HEK293T (cell line): ENCODE results near the gene SLC35F3.
"Not testable (repeated sequence)": the region's sequence is repeated elsewhere in the genome, so short reads cannot be mapped to it uniquely, and the experiment has no call there.

Experiments used
- CTCF ChIA-PET: fragments of 350-600 bp; formaldehyde crosslinking; extraction: SDS; loops from one replicate; lab custom pipeline; 2021; ENCODE audit warnings: antibody characterized with exemption, inconsistent platforms; lab: Yijun Ruan, JAX
- POLR2A ChIA-PET: fragments of 350-600 bp; formaldehyde crosslinking; extraction: SDS; loops from one replicate; lab custom pipeline; 2020; ENCODE audit warnings: antibody characterized with exemption, inconsistent platforms; lab: Yijun Ruan, JAX
- DNase-seq: peaks from one replicate; pipeline ENCODE4 v3.0.0; 2012; ENCODE audit warnings: mixed read lengths; ENCODE audit errors: extremely low spot score
- ARNT ChIP-seq: fragments of 450-650 bp; IDR thresholded peaks from 2 replicates; pipeline ENCODE4 v1.6.1; 2017; ENCODE audit warnings: mild to moderate bottlenecking
- BHLHE40 ChIP-seq: fragments of 450-650 bp; IDR thresholded peaks from 2 replicates; pipeline ENCODE4 v1.6.1; 2016; ENCODE audit warnings: mild to moderate bottlenecking, moderate library complexity, borderline replicate concordance
- CTBP1 ChIP-seq: fragments of 450-650 bp; IDR thresholded peaks from 2 replicates; pipeline ENCODE4 v1.6.1; 2016; ENCODE audit warnings: borderline replicate concordance
- ELF4 ChIP-seq: fragments of 450-650 bp; IDR thresholded peaks from 2 replicates; pipeline ENCODE4 v1.6.1; 2017; ENCODE audit warnings: antibody characterized with exemption
- FOXA1 ChIP-seq: fragments of 450-650 bp; IDR thresholded peaks from 2 replicates; pipeline ENCODE4 v1.6.1; 2016; ENCODE audit warnings: mild to moderate bottlenecking
- FOXK2 ChIP-seq: fragments of 450-650 bp; IDR thresholded peaks from 2 replicates; pipeline ENCODE4 v1.6.1; 2016; ENCODE audit warnings: mild to moderate bottlenecking
- FOXM1 ChIP-seq: fragments of 450-650 bp; IDR thresholded peaks from 2 replicates; pipeline ENCODE4 v1.6.1; 2017; ENCODE audit warnings: mild to moderate bottlenecking, borderline replicate concordance
- HDGF ChIP-seq: fragments of 450-650 bp; IDR thresholded peaks from 2 replicates; pipeline ENCODE4 v1.6.1; 2017; ENCODE audit warnings: antibody characterized with exemption, borderline replicate concordance
- L3MBTL2 ChIP-seq: fragments of 450-650 bp; conservative IDR thresholded peaks from 2 replicates; pipeline ENCODE4 v1.6.1; 2016; ENCODE audit warnings: mild to moderate bottlenecking
- LEF1 ChIP-seq: fragments of 450-650 bp; IDR thresholded peaks from 2 replicates; pipeline ENCODE4 v1.6.1; 2017; ENCODE audit warnings: mild to moderate bottlenecking, borderline replicate concordance
- NFRKB ChIP-seq: fragments of 450-650 bp; IDR thresholded peaks from 2 replicates; pipeline ENCODE4 v1.6.1; 2016; ENCODE audit warnings: mild to moderate bottlenecking, moderate library complexity
- PKNOX1 ChIP-seq: fragments of 450-650 bp; IDR thresholded peaks from 2 replicates; pipeline ENCODE4 v1.6.1; 2016
- SP1 ChIP-seq: fragments of 450-650 bp; IDR thresholded peaks from 2 replicates; pipeline ENCODE4 v1.6.1; 2017
- SUZ12 ChIP-seq: fragments of 450-650 bp; IDR thresholded peaks from 2 replicates; pipeline ENCODE4 v1.6.1; 2016; ENCODE audit warnings: mild to moderate bottlenecking
- TARDBP ChIP-seq: fragments of 450-650 bp; IDR thresholded peaks from 2 replicates; pipeline ENCODE4 v1.6.1; 2016
- ZNF384 ChIP-seq: fragments of 450-650 bp; IDR thresholded peaks from 2 replicates; pipeline ENCODE4 v1.6.1; 2016

The SLC35F3 gene

GRCh38 chr1:234144901-234145300 lies 240.4 kb downstream of the SLC35F3 start:
- DNase-seq, result no peak
- TF ChIP-seq ZNF384 (no peak), SUZ12 (no peak), CTBP1 (no peak)
- ChIA-PET POLR2A (no interaction called here), CTCF (no interaction called here)

GRCh38 chr1:234148350-234148749 lies 243.9 kb downstream of the SLC35F3 start:
- ChIA-PET POLR2A (no interaction called here), CTCF (no interaction called here)
- no peak for DNase-seq
- no peak for TF ChIP-seq HDGF
- TF ChIP-seq LEF1, result no peak
- no peak for TF ChIP-seq TARDBP
- no peak for TF ChIP-seq CTBP1
- TF ChIP-seq L3MBTL2, result no peak
- TF ChIP-seq FOXM1, result no peak
- no peak for TF ChIP-seq ELF4
- no peak for TF ChIP-seq FOXA1
- TF ChIP-seq PKNOX1, result no peak

- POLR2A ChIA-PET, result no interaction called here
- TF ChIP-seq ZNF384 (no peak), BHLHE40 (no peak), HDGF (no peak), LEF1 (no peak), NFRKB (no peak), CTBP1 (no peak), TARDBP (no peak), FOXA1 (no peak), ARNT (no peak), SUZ12 (no peak), FOXM1 (no peak), PKNOX1 (no peak), L3MBTL2 (no peak), SP1 (no peak), ELF4 (no peak), FOXK2 (no peak)
- DNase-seq, result no peak
- CTCF ChIA-PET, result no interaction called here
These were observed 244.3 kb downstream of the SLC35F3 start for GRCh38 chr1:234148816-234149215.

- POLR2A ChIA-PET, result no interaction called here
- no peak for TF ChIP-seq L3MBTL2
- TF ChIP-seq ARNT, result no peak
- no peak for TF ChIP-seq NFRKB
- CTCF ChIA-PET, result interaction anchor here (1.2 kb wide), 1 partner anchor 8 kb away, joined by 3 read pairs; no protein-coding TSS in a partner anchor
- no peak for DNase-seq
These were observed 244.7 kb downstream of the SLC35F3 start for GRCh38 chr1:234149217-234149616.

GRCh38 chr1:234150892-234151291 lies 246.4 kb downstream of the SLC35F3 start:
- POLR2A ChIA-PET, result no interaction called here
- no peak for TF ChIP-seq NFRKB
- no peak for TF ChIP-seq BHLHE40
- no peak for TF ChIP-seq PKNOX1
- no peak for TF ChIP-seq FOXA1
- no peak for TF ChIP-seq ZNF384
- TF ChIP-seq TARDBP, result no peak
- TF ChIP-seq CTBP1, result no peak
- TF ChIP-seq SP1, result no peak
- no peak for TF ChIP-seq ARNT
- no peak for TF ChIP-seq LEF1
- no peak for TF ChIP-seq L3MBTL2
- no peak for TF ChIP-seq ELF4
- TF ChIP-seq FOXM1, result no peak
- TF ChIP-seq HDGF, result no peak
- no peak for TF ChIP-seq SUZ12
- TF ChIP-seq FOXK2, result no peak
- DNase-seq, result no peak
- CTCF ChIA-PET, result interaction anchor here (0.5 to 0.6 kb wide), 3 partner anchors 12 to 311 kb away, joined by 3 to 7 read pairs (median 4); no protein-coding TSS in a partner anchor

GRCh38 chr1:234152344-234152743 lies 247.9 kb downstream of the SLC35F3 start:
- DNase-seq, CTCF ChIA-PET, POLR2A ChIA-PET: not testable (repeated sequence)

GRCh38 chr1:234154320-234155251 lies 250.1 kb downstream of the SLC35F3 start:
- no peak for TF ChIP-seq CTBP1
- no peak for TF ChIP-seq ZNF384
- TF ChIP-seq SP1, result no peak
- no peak for TF ChIP-seq NFRKB
- 0 out of 2 replicates have a peak, but pooled peaks have one; percentile 53 for TF ChIP-seq PKNOX1
- CTCF ChIA-PET, result interaction anchor here (1.0 to 1.2 kb wide), 3 partner anchors 17 to 197 kb away, joined by 3 to 5 read pairs (median 3); no protein-coding TSS in a partner anchor
- POLR2A ChIA-PET, result no interaction called here
- peak; percentile 73 for DNase-seq
